ENCODE measurements around the gene IQCK. TPM values are rescaled to one million over a fixed set of nuclear protein-coding genes. Genes with fewer than 3 reads are reported as not detected.

IQCK gene
- total RNA-seq, 4 donors from 2014 or later, result 49.7 to 103 (median 94.2) TPM

DNA sequence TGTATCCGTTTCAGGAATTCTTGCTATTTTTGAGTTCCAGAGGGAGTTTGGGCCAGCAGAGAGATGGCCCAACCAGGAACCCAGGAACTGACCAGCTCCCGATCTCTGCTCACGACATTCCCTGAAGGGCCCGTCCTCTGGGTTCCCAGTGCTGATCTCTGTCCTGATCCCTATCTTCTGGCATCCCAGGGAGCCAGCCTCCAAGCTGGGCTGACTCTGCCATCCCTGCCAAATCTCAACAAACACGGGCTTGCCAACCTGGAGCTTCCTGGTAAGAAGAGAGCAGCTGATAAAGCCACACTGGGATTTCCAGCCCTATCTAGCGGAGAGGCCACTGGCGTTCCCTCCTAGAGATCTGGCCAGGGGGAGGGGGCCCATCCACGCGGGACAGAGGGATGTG, 150.3 kb downstream of the IQCK start:
- Histone ChIP-seq H3K36me3 (peaks cover 16 to 17% of the 10 kb centered on the region in 2 donors), H3K27ac (peak overlapping the region in 1 of 3 donors; percentile 12), H3K9me3 (no peaks in the 10 kb centered on the region), H3K27me3 (no peaks in the 10 kb centered on the region), H3K4me3 (replicated peaks in 1 of 3) (no peak overlapping the region), H3K4me1 (peaks cover 4 to 11% of the 10 kb centered on the region in 2 donors)
- intact Hi-C loops (cut with DNase I), result no loop called here
- WGBS, 2 donors, result 78 to 87% methylated on average over 8 to 9 of the region's 9 CpGs
- TF ChIP-seq, protein P1, sequence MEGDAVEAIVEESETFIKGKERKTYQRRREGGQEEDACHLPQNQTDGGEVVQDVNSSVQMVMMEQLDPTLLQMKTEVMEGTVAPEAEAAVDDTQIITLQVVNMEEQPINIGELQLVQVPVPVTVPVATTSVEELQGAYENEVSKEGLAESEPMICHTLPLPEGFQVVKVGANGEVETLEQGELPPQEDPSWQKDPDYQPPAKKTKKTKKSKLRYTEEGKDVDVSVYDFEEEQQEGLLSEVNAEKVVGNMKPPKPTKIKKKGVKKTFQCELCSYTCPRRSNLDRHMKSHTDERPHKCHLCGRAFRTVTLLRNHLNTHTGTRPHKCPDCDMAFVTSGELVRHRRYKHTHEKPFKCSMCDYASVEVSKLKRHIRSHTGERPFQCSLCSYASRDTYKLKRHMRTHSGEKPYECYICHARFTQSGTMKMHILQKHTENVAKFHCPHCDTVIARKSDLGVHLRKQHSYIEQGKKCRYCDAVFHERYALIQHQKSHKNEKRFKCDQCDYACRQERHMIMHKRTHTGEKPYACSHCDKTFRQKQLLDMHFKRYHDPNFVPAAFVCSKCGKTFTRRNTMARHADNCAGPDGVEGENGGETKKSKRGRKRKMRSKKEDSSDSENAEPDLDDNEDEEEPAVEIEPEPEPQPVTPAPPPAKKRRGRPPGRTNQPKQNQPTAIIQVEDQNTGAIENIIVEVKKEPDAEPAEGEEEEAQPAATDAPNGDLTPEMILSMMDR (IDR thresholded peaks at IDR 0.05), result no peak
- TF ChIP-seq POLR2A (IDR thresholded peaks at IDR 0.05), result no peak
- DNase-seq, result no peak

DNA sequence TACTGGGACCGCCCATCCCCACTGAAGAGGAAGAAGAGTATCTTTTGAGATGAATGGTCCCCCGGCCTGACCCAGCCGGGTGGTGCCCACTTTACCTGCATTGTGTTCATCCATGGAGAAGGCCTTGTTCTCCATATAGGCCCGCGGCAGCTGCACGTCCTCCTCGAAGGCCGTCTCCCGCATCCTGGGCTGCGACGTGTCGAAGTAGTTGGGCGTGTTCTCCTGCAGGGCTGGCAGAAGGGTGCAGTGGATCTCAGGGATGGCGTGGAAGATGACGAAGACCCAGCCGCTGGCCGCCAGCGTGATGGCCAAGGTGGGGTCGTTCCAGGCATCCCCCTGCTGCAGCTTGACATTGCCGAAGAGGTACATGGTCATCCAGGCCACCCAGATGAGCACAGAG, 153.7 kb downstream of the IQCK start:
- no peak for TF ChIP-seq POLR2A (IDR thresholded peaks at IDR 0.05)
- TF ChIP-seq, protein P1 (IDR thresholded peaks at IDR 0.05), result no peak
- intact Hi-C loops (cut with DNase I), result loop anchor here (10.0 kb wide), 1 partner anchor 57 kb away; no protein-coding TSS in a partner anchor
- no peaks in the 10 kb centered on the region for H3K9me3 ChIP-seq
- no peaks in the 10 kb centered on the region for H3K4me1 ChIP-seq
- H3K36me3 ChIP-seq, result peaks cover 16 to 17% of the 10 kb centered on the region in 2 donors
- DNase-seq, result no peak
- 94 to 96% methylated on average over 20 of the region's 20 CpGs for WGBS, 2 donors
- H3K27me3 ChIP-seq, result no peaks in the 10 kb centered on the region
- no peak overlapping the region for H3K4me3 ChIP-seq (replicated peaks in 1 of 3)
- no peak overlapping the region for H3K27ac ChIP-seq

DNA sequence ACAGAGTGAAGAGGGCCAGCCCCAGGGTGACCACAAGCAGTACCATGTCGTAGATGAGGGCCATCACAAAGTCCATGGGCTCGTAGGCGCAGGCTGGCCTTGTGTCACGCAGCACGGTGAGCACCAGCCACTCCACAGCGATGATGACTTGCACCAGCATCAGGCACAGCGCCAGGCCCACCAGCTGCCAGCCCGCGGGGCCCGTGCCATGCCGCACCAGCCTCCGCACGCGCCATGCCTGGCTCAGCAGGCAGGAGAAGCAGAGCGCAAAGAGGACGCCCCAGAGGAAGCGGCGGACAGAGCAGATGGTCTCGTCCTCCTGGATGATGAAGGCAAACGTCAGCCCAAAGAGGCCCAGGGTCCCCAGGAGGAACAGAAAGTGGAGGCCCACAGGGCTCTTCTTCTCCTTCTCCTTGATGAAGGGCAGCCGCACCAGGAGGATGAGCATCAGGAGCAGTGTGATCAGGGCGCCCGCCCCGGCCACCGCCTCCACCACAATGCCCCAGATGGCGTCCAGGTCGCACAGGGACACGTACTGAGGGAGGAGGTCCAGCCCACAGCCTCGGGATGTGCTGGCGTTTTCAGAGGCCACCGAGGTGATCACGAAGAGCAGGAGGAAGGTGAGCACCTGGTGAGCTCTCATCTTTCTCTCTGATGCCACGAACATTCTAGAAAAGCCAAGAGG, 154.2 kb downstream of the IQCK start:
- no peak overlapping the region for H3K4me3 ChIP-seq (replicated peaks in 1 of 3)
- no peaks in the 10 kb centered on the region for H3K4me1 ChIP-seq
- 96 to 98% methylated on average over 27 to 32 of the region's 33 CpGs for WGBS, 2 donors
- intact Hi-C loops (cut with DNase I), result loop anchor here (10.0 kb wide), 1 partner anchor 58 kb away; no protein-coding TSS in a partner anchor
- peaks cover 16 to 17% of the 10 kb centered on the region in 2 donors for H3K36me3 ChIP-seq
- no peak for DNase-seq
- no peak overlapping the region for H3K27ac ChIP-seq
- TF ChIP-seq, protein P1 (IDR thresholded peaks at IDR 0.05), result no peak
- no peak for TF ChIP-seq POLR2A (IDR thresholded peaks at IDR 0.05)
- H3K9me3 ChIP-seq, result no peaks in the 10 kb centered on the region
- H3K27me3 ChIP-seq, result no peaks in the 10 kb centered on the region

DNA sequence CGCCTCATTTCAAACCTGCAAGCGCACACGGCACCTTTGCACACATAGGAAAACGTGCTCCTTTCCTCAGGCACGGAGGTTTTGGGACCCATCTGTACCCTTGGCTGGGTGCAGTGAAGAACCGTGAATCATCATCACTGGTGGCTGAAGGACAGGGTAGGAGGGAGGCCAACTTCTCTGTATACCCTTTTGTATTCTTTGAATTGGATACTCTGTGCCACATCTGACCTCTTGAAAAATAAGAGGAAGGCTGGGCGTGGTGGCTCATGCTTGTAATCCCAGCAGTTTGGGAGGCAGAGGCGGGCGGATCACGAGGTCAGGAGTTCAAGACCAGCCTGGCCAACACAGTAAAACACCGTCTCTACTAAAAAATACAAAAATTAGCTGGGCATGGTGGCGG, 154.9 kb downstream of the IQCK start:
- Histone ChIP-seq H3K4me1 (no peaks in the 10 kb centered on the region), H3K36me3 (peaks cover 16 to 17% of the 10 kb centered on the region in 2 donors), H3K4me3 (replicated peaks in 1 of 3) (no peak overlapping the region), H3K27ac (no peak overlapping the region), H3K9me3 (no peaks in the 10 kb centered on the region), H3K27me3 (no peaks in the 10 kb centered on the region)
- DNase-seq, result no peak
- TF ChIP-seq, protein P1 (IDR thresholded peaks at IDR 0.05), result no peak
- TF ChIP-seq POLR2A (IDR thresholded peaks at IDR 0.05), result no peak
- WGBS, 2 donors, result 87 to 89% methylated on average over 12 of the region's 12 CpGs
- intact Hi-C loops (cut with DNase I), result loop anchor here (10.0 kb wide), 1 partner anchor 58 kb away; no protein-coding TSS in a partner anchor

- H3K36me3 ChIP-seq, result peaks cover 16 to 17% of the 10 kb centered on the region in 2 donors
- no peak overlapping the region for H3K4me3 ChIP-seq (replicated peaks in 1 of 3)
- TF ChIP-seq, protein P1 (IDR thresholded peaks at IDR 0.05), result no peak
- no peak for TF ChIP-seq POLR2A (IDR thresholded peaks at IDR 0.05)
- H3K9me3 ChIP-seq, result no peaks in the 10 kb centered on the region
- 82 to 89% methylated on average over 8 of the region's 8 CpGs for WGBS, 2 donors
- intact Hi-C loops (cut with DNase I), result loop anchor here (10.0 kb wide), 1 partner anchor 59 kb away; no protein-coding TSS in a partner anchor
- no peak overlapping the region for H3K27ac ChIP-seq
- DNase-seq, result no peak
- H3K27me3 ChIP-seq, result no peaks in the 10 kb centered on the region
- H3K4me1 ChIP-seq, result no peaks in the 10 kb centered on the region
Observed at GRCh38 chr16:19874026-19874425, 156.0 kb downstream of the IQCK start.

Data from thyroid gland (tissue), 4 donors.